ENCODE results near the gene MKNK1. TPM values are rescaled to one million over a fixed set of nuclear protein-coding genes. Genes with fewer than 3 reads are reported as not detected.

Gene MKNK1
- total and polyA plus RNA-seq, 2 of the 4 experiments (the other 2 are of a cell fraction) = 14.3 to 35.2 TPM

- Histone ChIP-seq H3K4me2 (ENCODE audit: low read depth, low read length) (no peak overlapping the region), H3K18ac (ENCODE audit: low read depth, low read length) (no peak overlapping the region), H4K8ac (ENCODE audit: low read depth in 2 of 2, low read length in 2 of 2) (no peak overlapping the region), H3K23ac (ENCODE audit: low read depth, low read length) (no peak overlapping the region), H3K14ac (replicated peaks; ENCODE audit: low read depth, low read length) (no peak overlapping the region), H3K79me1 (ENCODE audit: low read depth in 1 of 2, low read length in 2 of 2) (no peaks in the 10 kb centered on the region), H4K91ac (ENCODE audit: insufficient read depth, low read depth, low read length) (no peak overlapping the region), H2BK5ac (ENCODE audit: low read depth, low read length, poor library complexity, severe bottlenecking) (no peak overlapping the region), H3K56ac (ENCODE audit: extremely low read depth, insufficient read depth, low read length) (no peak overlapping the region), H3K4ac (ENCODE audit: low read depth, low read length) (no peak overlapping the region), H2AK9ac (replicated peaks; ENCODE audit: low read depth, low read length, poor library complexity) (no peak overlapping the region), H3K9ac (ENCODE audit: low read depth, low read length) (no peak overlapping the region), H4K20me1 (ENCODE audit: insufficient read depth, low read length) (no peaks in the 10 kb centered on the region), H2AFZ (replicated peaks; ENCODE audit: low read length, poor library complexity) (no peak overlapping the region), H3K4me3 (ENCODE audit: insufficient read depth, low read depth, low read length) (no peak overlapping the region), H2BK15ac (ENCODE audit: low read depth, low read length) (no peak overlapping the region), H3K27ac (ENCODE audit: insufficient read depth, low read length) (no peak overlapping the region), H3K36me3 (ENCODE audit: control insufficient read depth, insufficient read depth, low read length) (no peaks in the 10 kb centered on the region), H3K4me1 (ENCODE audit: control insufficient read depth, insufficient read depth, low read length) (no peaks in the 10 kb centered on the region), H2BK120ac (ENCODE audit: low read depth, low read length) (no peak overlapping the region), H4K5ac (ENCODE audit: low read depth, low read length) (no peak overlapping the region), H3K9me1 (ENCODE audit: insufficient read depth, low read length) (no peaks in the 10 kb centered on the region; the same call in 1 of the 2 replicates), H3K9me3 (ENCODE audit: control insufficient read depth, insufficient read depth, low read length) (no peaks in the 10 kb centered on the region), H3K27me3 (ENCODE audit: control insufficient read depth, insufficient read depth, low read length) (peaks cover 49% of the 10 kb centered on the region), H2BK20ac (ENCODE audit: low read depth, low read length) (no peak overlapping the region), H2AK5ac (ENCODE audit: low read depth, low read length) (no peak overlapping the region)
- in situ Hi-C loops (cut with MboI; ENCODE audit: low sequenced_read_pairs) = no loop called here
- no peak for ATAC-seq (ENCODE audit: low read depth)
- dilution Hi-C loops (cut with HindIII; ENCODE audit: low sequenced_read_pairs, unreplicated experiment) = no loop called here
- WGBS, 2 experiments (ENCODE audit: extremely low coverage in 2 of 2, insufficient read length in 1 of 2) = 52% methylated on average over 4 of the region's 17 CpGs; no CpG with 5 or more reads in 1 of the 2 experiments
- TF ChIP-seq RAD21 (IDR thresholded peaks at IDR 0.05; ENCODE audit: low read length) = no peak
- TF ChIP-seq RCOR1 (IDR thresholded peaks at IDR 0.05; ENCODE audit: insufficient replicate concordance, low read length) = no peak
- TF ChIP-seq BHLHE40 (IDR thresholded peaks at IDR 0.05; ENCODE audit: low read depth, low read length) = no peak
- no peak for TF ChIP-seq RFX5 (IDR thresholded peaks at IDR 0.05; ENCODE audit: low read depth, low read length)
- no peak for TF ChIP-seq NFE2L2 (IDR thresholded peaks at IDR 0.05; ENCODE audit: low read depth, low read length)
- no peak for TF ChIP-seq CEBPB (IDR thresholded peaks at IDR 0.05; ENCODE audit: low read depth, low read length)
- TF ChIP-seq ELK1 (IDR thresholded peaks at IDR 0.05; ENCODE audit: borderline replicate concordance, low read depth, low read length) = no peak
- no peak for TF ChIP-seq CHD1 (IDR thresholded peaks at IDR 0.05; ENCODE audit: low read depth, low read length)
- TF ChIP-seq MXI1 (IDR thresholded peaks at IDR 0.05; ENCODE audit: borderline replicate concordance, low read depth, low read length) = no peak
- no peak for TF ChIP-seq MAFK (IDR thresholded peaks at IDR 0.05; ENCODE audit: low read depth, low read length)
- TF ChIP-seq SMC3 (IDR thresholded peaks at IDR 0.05; ENCODE audit: low read depth, low read length) = no peak
- TF ChIP-seq CTCF (conservative IDR thresholded peaks at IDR 0.05; ENCODE audit: low read depth, low read length) = no peak
- no peak for TF ChIP-seq POLR2A (IDR thresholded peaks at IDR 0.05; ENCODE audit: low read depth, low read length)
- no peak for TF ChIP-seq USF2 (IDR thresholded peaks at IDR 0.05; ENCODE audit: low read depth, low read length)
- TF ChIP-seq MAZ (IDR thresholded peaks at IDR 0.05; ENCODE audit: borderline replicate concordance, low read depth, low read length) = no peak
- no peak for TF ChIP-seq FOS (IDR thresholded peaks at IDR 0.05; ENCODE audit: low read depth, low read length)
- ChIA-PET CTCF (no interaction called here), POLR2A (ENCODE audit: unreplicated experiment) (no interaction called here)
- intact Hi-C loops (cut with micrococcal nuclease) = no loop called here
- BruUV-seq (replicated peaks) = no TSS peak
- no peak for DNase-seq
Observed at GRCh38 chr1:46550751-46551231, 53.3 kb downstream of the MKNK1 start.

Data from IMR-90 (cell line).